PC-9 (cell line): ENCODE results near the gene TAGLN2.

Experiments
- CTCF ChIP-seq: fragments of 200-600 bp; sonication (generic); conservative IDR thresholded peaks from 2 replicates; pipeline ENCODE4 v1.6.1; 2017; ENCODE audit warnings: mixed run types, antibody characterized with exemption, mild to moderate bottlenecking, moderate library complexity
- EZH2 ChIP-seq: fragments of 200-600 bp; sonication (generic); IDR thresholded peaks from 2 replicates; pipeline ENCODE4 v1.8.0; 2017; ENCODE audit warnings: antibody characterized with exemption, low read depth

- TF ChIP-seq CTCF (no peak), EZH2 (no peak)
Measured at GRCh38 chr1:159937054-159937750, 11.9 kb upstream of the TAGLN2 start.
